Measurements from ENCODE around the gene TMEM151B. TPM values are rescaled to one million over a fixed set of nuclear protein-coding genes. Genes with fewer than 3 reads are reported as not detected.

The TMEM151B gene
- total and polyA plus RNA-seq, 9 of the 15 experiments (the other 6 are each of a cell fraction or from before 2014, with no cell fraction given): not detected

DNA sequence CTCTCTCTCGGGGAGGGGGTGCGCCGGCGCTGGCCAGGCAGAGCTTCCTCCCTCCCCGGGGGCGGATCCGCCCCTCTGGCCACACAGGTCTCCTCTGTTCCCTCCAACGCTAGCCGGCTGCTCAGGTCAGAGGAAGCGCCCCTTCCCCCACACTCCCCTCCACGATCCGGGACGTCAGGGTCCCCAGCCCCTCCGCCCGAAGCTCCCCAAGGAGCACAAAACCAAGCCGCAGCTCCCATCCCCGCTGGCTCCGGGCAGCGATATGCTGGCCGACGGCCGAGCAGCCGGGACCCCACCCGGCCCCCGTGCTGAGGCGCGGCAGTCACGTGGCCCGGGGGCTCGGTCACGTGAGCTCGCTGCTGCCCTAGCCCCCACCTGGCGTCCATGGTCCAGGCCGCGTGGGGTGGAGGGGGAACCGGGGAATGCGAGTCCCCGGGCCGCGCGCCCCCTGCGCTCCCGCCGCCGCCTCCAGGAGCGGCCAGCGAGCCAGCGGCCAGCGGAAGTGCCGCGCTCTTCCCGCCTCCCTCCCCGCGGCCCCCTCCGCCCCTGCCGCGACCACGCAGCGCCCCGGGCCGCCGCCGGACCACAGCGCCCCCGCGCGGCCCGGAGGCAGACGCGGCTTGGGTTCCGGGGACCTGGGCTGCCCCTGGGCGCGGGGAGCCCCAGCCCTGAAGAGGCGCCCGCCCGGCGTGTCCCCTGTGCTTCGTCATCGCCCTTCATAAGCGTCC lies 13.1 kb upstream of the TMEM151B start, which contains the start of gene SLC35B2:
SLC35B2 (minus strand) TSS at position 504 of the 728 bp plus-strand sequence; CDS start at position 386, 118 bp downstream.
- peak; percentile 71 for ATAC-seq
- Histone ChIP-seq H3K9me1 (ENCODE audit: control insufficient read depth, insufficient read depth, low read length) (peaks cover 19% of the 10 kb centered on the region), H3K36me3 (ENCODE audit: control insufficient read depth, insufficient read depth, low read length) (peaks cover 79% of the 10 kb centered on the region), H3K4me2 (ENCODE audit: insufficient read depth, low read length) (peak within 1 kb of the TSS; percentile 89), H3K9me3 (replicated peaks; ENCODE audit: control insufficient read depth, insufficient read depth, low read depth, low read length) (no peaks in the 10 kb centered on the region), H3K27ac (ENCODE audit: extremely low read depth, low read depth, low read length) (peak within 1 kb of the TSS; percentile 93), H2AFZ (ENCODE audit: low read depth, low read length) (peak within 1 kb of the TSS; percentile 94), H3K4me3 (peak within 1 kb of the TSS; percentile 81), H3K79me2 (ENCODE audit: control insufficient read depth, insufficient read depth, low read length) (peaks cover 25% of the 10 kb centered on the region), H3K9ac (ENCODE audit: insufficient read depth in 1 of 2, low read depth in 2 of 2, low read length in 2 of 2) (peak within 1 kb of the TSS; percentile 85 to 93), H3K4me1 (replicated peaks in 1 of 2; ENCODE audit: control insufficient read depth in 2 of 2, insufficient read depth in 2 of 2, low read length in 2 of 2) (peaks cover 32 to 45% of the 10 kb centered on the region in 2 experiments; a peak in 4 of 5 replicates), H3K27me3 (ENCODE audit: control insufficient read depth in 2 of 2, insufficient read depth in 2 of 2, low read length in 2 of 2) (no peaks in the 10 kb centered on the region), H4K20me1 (replicated peaks; ENCODE audit: control insufficient read depth, insufficient read depth, low read length) (peaks cover 41% of the 10 kb centered on the region)
- peak; percentile 92 to 94 (median 93) for DNase-seq (ENCODE audit: extremely low read depth in 1 of 4, low spot score in 3 of 4)
- ChIA-PET POLR2A (interaction anchor here (0.5 to 3.2 kb wide), 22 partner anchors 11 to 1416 kb away, joined by 3 to 144 read pairs (median 3); partner anchors contain the start of genes HSP90AB1 and TMEM151B), CTCF (ENCODE audit: low intra/inter-chr PET ratio) (interaction anchor here (0.6 to 1.5 kb wide), 3 partner anchors 85 to 908 kb away, joined by 3 to 7 read pairs (median 5); no protein-coding TSS in a partner anchor)
- in situ Hi-C loops (cut with MboI): no loop called here
- intact Hi-C loops (cut with micrococcal nuclease): no loop called here
- BruUV-seq (replicated peaks): no TSS peak
- FAIRE-seq: peak; percentile 63
- WGBS (ENCODE audit: insufficient coverage, low coverage, missing lambda C conversion rate): 0% methylated on average over 55 of the region's 80 CpGs
- TF ChIP-seq SP1 (CRISPR knock-in tag; IDR thresholded peaks at IDR 0.05) (peak; percentile 50), CTBP1 (IDR thresholded peaks at IDR 0.05; ENCODE audit: borderline replicate concordance) (peak; percentile 60), RB1 (IDR thresholded peaks at IDR 0.05; ENCODE audit: low read depth) (peak; percentile 95), TOE1 (IDR thresholded peaks at IDR 0.05; ENCODE audit: borderline replicate concordance) (peak; percentile 96), TOE1 (CRISPR knock-in tag; IDR thresholded peaks at IDR 0.05; ENCODE audit: borderline replicate concordance, low read depth) (no peak; the same call in 1 of the 2 replicates), TFAM (CRISPR knock-in tag; conservative IDR thresholded peaks at IDR 0.05) (no peak), KLF6 (CRISPR knock-in tag; IDR thresholded peaks at IDR 0.05; ENCODE audit: borderline replicate concordance) (no peak; the same call in 1 of the 2 replicates), ELF2 (CRISPR knock-in tag; IDR thresholded peaks at IDR 0.05) (peak; percentile 29), ZNF408 (CRISPR knock-in tag; IDR thresholded peaks at IDR 0.05; ENCODE audit: low read depth) (no peak), MYBL2 (IDR thresholded peaks at IDR 0.05; ENCODE audit: low read depth) (no peak), MYBL2 (CRISPR knock-in tag; IDR thresholded peaks at IDR 0.05; ENCODE audit: borderline replicate concordance) (no peak), NRF1 (conservative IDR thresholded peaks at IDR 0.05 in 1 of 2, IDR thresholded peaks at IDR 0.05 in 1 of 2) (peak; percentile 87 to 89), ZBTB9 (CRISPR knock-in tag; IDR thresholded peaks at IDR 0.05) (peak; percentile 74; the same call in 1 of the 2 replicates), NEUROD1 (IDR thresholded peaks at IDR 0.05; ENCODE audit: borderline replicate concordance, low read depth, low read length, partially characterized antibody) (peak; percentile 49), PRPF4 (IDR thresholded peaks at IDR 0.05; ENCODE audit: insufficient read depth, low read depth, low read length, poor library complexity, severe bottlenecking) (no peak), EP300 (IDR thresholded peaks at IDR 0.05; ENCODE audit: low read length) (peak; percentile 33), ZNF184 (CRISPR knock-in tag; IDR thresholded peaks at IDR 0.05) (no peak)
- TF ChIP-seq, protein P1, sequence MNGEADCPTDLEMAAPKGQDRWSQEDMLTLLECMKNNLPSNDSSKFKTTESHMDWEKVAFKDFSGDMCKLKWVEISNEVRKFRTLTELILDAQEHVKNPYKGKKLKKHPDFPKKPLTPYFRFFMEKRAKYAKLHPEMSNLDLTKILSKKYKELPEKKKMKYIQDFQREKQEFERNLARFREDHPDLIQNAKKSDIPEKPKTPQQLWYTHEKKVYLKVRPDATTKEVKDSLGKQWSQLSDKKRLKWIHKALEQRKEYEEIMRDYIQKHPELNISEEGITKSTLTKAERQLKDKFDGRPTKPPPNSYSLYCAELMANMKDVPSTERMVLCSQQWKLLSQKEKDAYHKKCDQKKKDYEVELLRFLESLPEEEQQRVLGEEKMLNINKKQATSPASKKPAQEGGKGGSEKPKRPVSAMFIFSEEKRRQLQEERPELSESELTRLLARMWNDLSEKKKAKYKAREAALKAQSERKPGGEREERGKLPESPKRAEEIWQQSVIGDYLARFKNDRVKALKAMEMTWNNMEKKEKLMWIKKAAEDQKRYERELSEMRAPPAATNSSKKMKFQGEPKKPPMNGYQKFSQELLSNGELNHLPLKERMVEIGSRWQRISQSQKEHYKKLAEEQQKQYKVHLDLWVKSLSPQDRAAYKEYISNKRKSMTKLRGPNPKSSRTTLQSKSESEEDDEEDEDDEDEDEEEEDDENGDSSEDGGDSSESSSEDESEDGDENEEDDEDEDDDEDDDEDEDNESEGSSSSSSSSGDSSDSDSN (IDR thresholded peaks at IDR 0.05; ENCODE audit: borderline replicate concordance in 1 of 2, low read depth in 2 of 2, low read length in 2 of 2): no peak

Measured in K562 (cell line).